GDM1 (cell line): ENCODE data around the gene PXT1.

Experiments used
- DNase-seq: peaks from one replicate; lab custom pipeline; 2025; lab: John Stamatoyannopoulos, UW

The PXT1 gene

GRCh38 chr6:36346486-36347273 is 96.0 kb downstream of the PXT1 start:
- DNase-seq = no peak

GRCh38 chr6:36345681-36346466 is 96.8 kb downstream of the PXT1 start:
- no peak for DNase-seq

- DNase-seq = no peak
Observed at GRCh38 chr6:36343109-36343680, 99.5 kb downstream of the PXT1 start.

- peak; percentile 18 for DNase-seq
Observed at GRCh38 chr6:36340618-36341454, 101.8 kb downstream of the PXT1 start.
